ENCODE results near the gene YDJC. TPM values are rescaled to one million over a fixed set of nuclear protein-coding genes. Genes with fewer than 3 reads are reported as not detected.

The YDJC gene
- total RNA-seq, 2 experiments from 2014 or later: 59.0 to 81.1 TPM

GRCh38 chr22:21594865-21595452, 34.9 kb downstream of the YDJC start:
- no peak overlapping the region for H3K27ac ChIP-seq (ENCODE audit: low read depth, low read length, poor library complexity, severe bottlenecking)
- no peak overlapping the region for H2AFZ ChIP-seq (ENCODE audit: low read length)
- TF ChIP-seq EZH2phosphoT487 (IDR thresholded peaks at IDR 0.05; ENCODE audit: borderline replicate concordance, low read depth, low read length) (no peak), CTCF (conservative IDR thresholded peaks at IDR 0.05; ENCODE audit: low read length) (no peak)
- intact Hi-C loops (cut with micrococcal nuclease; ENCODE audit: unreplicated experiment): no loop called here
- no peak overlapping the region for H3K4me3 ChIP-seq (ENCODE audit: low read depth, low read length, poor library complexity, severe bottlenecking)
- H4K20me1 ChIP-seq (ENCODE audit: insufficient read depth, low read length): peaks cover 28% of the 10 kb centered on the region
- peaks cover 100% of the 10 kb centered on the region for H3K79me2 ChIP-seq (ENCODE audit: insufficient read depth, low read depth, low read length)
- ChIA-PET POLR2A (no interaction called here), CTCF (ENCODE audit: unreplicated experiment) (no interaction called here)
- H3K36me3 ChIP-seq (ENCODE audit: insufficient read depth, low read length): peaks cover 88% of the 10 kb centered on the region
- no peaks in the 10 kb centered on the region for H3K9me2 ChIP-seq (ENCODE audit: insufficient read depth, low read length)
- H3K9me3 ChIP-seq (ENCODE audit: low read length): no peaks in the 10 kb centered on the region
- H3K4me1 ChIP-seq (ENCODE audit: insufficient read depth, low read length, poor library complexity, severe bottlenecking): peaks cover 25% of the 10 kb centered on the region
- no peak for DNase-seq (ENCODE audit: low spot score)
- BruUV-seq (replicated peaks): TSS peak; percentile 24
- H3K4me2 ChIP-seq (ENCODE audit: low read length): no peak overlapping the region

- BruUV-seq (replicated peaks): no TSS peak
- TF ChIP-seq CTCF (conservative IDR thresholded peaks at IDR 0.05; ENCODE audit: low read length) (peak; percentile 36; the same call in 1 of the 2 replicates), EZH2phosphoT487 (IDR thresholded peaks at IDR 0.05; ENCODE audit: borderline replicate concordance, low read depth, low read length) (no peak)
- DNase-seq (ENCODE audit: low spot score): no peak
- ChIA-PET CTCF (ENCODE audit: unreplicated experiment) (interaction anchor here (0.7 to 0.9 kb wide), 2 partner anchors 11 to 13 kb away, joined by 3 to 6 read pairs; no protein-coding TSS in a partner anchor), POLR2A (interaction anchor here (0.7 kb wide), 1 partner anchor 11 kb away, joined by 4 read pairs; no protein-coding TSS in a partner anchor)
- intact Hi-C loops (cut with micrococcal nuclease; ENCODE audit: unreplicated experiment): no loop called here
- Histone ChIP-seq H3K4me2 (ENCODE audit: low read length) (no peak overlapping the region), H3K36me3 (ENCODE audit: insufficient read depth, low read length) (peaks cover 83% of the 10 kb centered on the region), H4K20me1 (ENCODE audit: insufficient read depth, low read length) (peaks cover 34% of the 10 kb centered on the region), H3K4me1 (ENCODE audit: insufficient read depth, low read length, poor library complexity, severe bottlenecking) (peaks cover 36% of the 10 kb centered on the region), H3K9me2 (ENCODE audit: insufficient read depth, low read length) (no peaks in the 10 kb centered on the region), H3K27ac (ENCODE audit: low read depth, low read length, poor library complexity, severe bottlenecking) (no peak overlapping the region), H3K4me3 (ENCODE audit: low read depth, low read length, poor library complexity, severe bottlenecking) (no peak overlapping the region), H3K79me2 (ENCODE audit: insufficient read depth, low read depth, low read length) (peaks cover 100% of the 10 kb centered on the region), H2AFZ (ENCODE audit: low read length) (no peak overlapping the region), H3K9me3 (ENCODE audit: low read length) (no peaks in the 10 kb centered on the region)
Observed at GRCh38 chr22:21593406-21594232, 36.2 kb downstream of the YDJC start.

GRCh38 chr22:21592422-21592821, 37.4 kb downstream of the YDJC start:
- H3K4me1 ChIP-seq (ENCODE audit: insufficient read depth, low read length, poor library complexity, severe bottlenecking): peaks cover 48% of the 10 kb centered on the region
- H3K27ac ChIP-seq (ENCODE audit: low read depth, low read length, poor library complexity, severe bottlenecking): no peak overlapping the region
- peaks cover 76% of the 10 kb centered on the region for H3K36me3 ChIP-seq (ENCODE audit: insufficient read depth, low read length)
- BruUV-seq (replicated peaks): no TSS peak
- no peak for TF ChIP-seq CTCF (conservative IDR thresholded peaks at IDR 0.05; ENCODE audit: low read length)
- no peak for TF ChIP-seq EZH2phosphoT487 (IDR thresholded peaks at IDR 0.05; ENCODE audit: borderline replicate concordance, low read depth, low read length)
- no peaks in the 10 kb centered on the region for H3K9me3 ChIP-seq (ENCODE audit: low read length)
- no peaks in the 10 kb centered on the region for H3K9me2 ChIP-seq (ENCODE audit: insufficient read depth, low read length)
- intact Hi-C loops (cut with micrococcal nuclease; ENCODE audit: unreplicated experiment): no loop called here
- DNase-seq (ENCODE audit: low spot score): no peak
- no peak overlapping the region for H2AFZ ChIP-seq (ENCODE audit: low read length)
- ChIA-PET CTCF (ENCODE audit: unreplicated experiment) (no interaction called here), POLR2A (no interaction called here)
- H4K20me1 ChIP-seq (ENCODE audit: insufficient read depth, low read length): peaks cover 31% of the 10 kb centered on the region
- no peak overlapping the region for H3K4me3 ChIP-seq (ENCODE audit: low read depth, low read length, poor library complexity, severe bottlenecking)
- H3K4me2 ChIP-seq (ENCODE audit: low read length): no peak overlapping the region
- H3K79me2 ChIP-seq (ENCODE audit: insufficient read depth, low read depth, low read length): peaks cover 100% of the 10 kb centered on the region
